NB4 (cell line): Measurements from ENCODE around the gene MRPL14.

ENCODE experiments used
- CTCF ChIP-seq: IDR thresholded peaks from one replicate; pipeline ENCODE4 v1.5.1; 2012; ENCODE audit warnings: low read depth, low read length
- MAX ChIP-seq: IDR thresholded peaks from 2 replicates; pipeline ENCODE4 v1.6.1; 2011; ENCODE audit warnings: low read depth, low read length
- POLR2A ChIP-seq: IDR thresholded peaks from 2 replicates; pipeline ENCODE4 v1.6.1; 2011; ENCODE audit warnings: mild to moderate bottlenecking; ENCODE audit not compliant: insufficient read length; ENCODE audit errors: extremely low read depth

GRCh38 chr6:44102527-44102926 is 24.7 kb downstream of the MRPL14 start:
- no peak for TF ChIP-seq POLR2A
- no peak for TF ChIP-seq CTCF
- TF ChIP-seq MAX = no peak
